GM10266 (cell line): Measurements from ENCODE around the gene UNC5C.

ENCODE experiments used
- DNase-seq: peaks from one replicate; pipeline ENCODE4 v3.0.0; 2012; ENCODE audit errors: extremely low spot score
- CTCF ChIP-seq: IDR thresholded peaks from 2 replicates; pipeline ENCODE4 v1.5.1; 2012; ENCODE audit warnings: mild to moderate bottlenecking, low read depth; ENCODE audit not compliant: control insufficient read depth, insufficient read depth; ENCODE audit errors: missing control alignments

UNC5C gene

GRCh38 chr4:95209927-95210326, 338.8 kb downstream of the UNC5C start:
- TF ChIP-seq CTCF = no peak

GRCh38 chr4:95204873-95205272, 343.9 kb downstream of the UNC5C start:
- DNase-seq = no peak
- no peak for TF ChIP-seq CTCF

More at GRCh38 chr4:95209927-95210326, 338.8 kb downstream of the UNC5C start:
- no peak for DNase-seq

GRCh38 chr4:95204267-95204844, 344.4 kb downstream of the UNC5C start:
- DNase-seq = no peak
- no peak for TF ChIP-seq CTCF

- no peak for TF ChIP-seq CTCF
- DNase-seq = no peak
Observed at GRCh38 chr4:95198961-95199360, 349.8 kb downstream of the UNC5C start.

- DNase-seq = no peak
Observed at GRCh38 chr4:95197353-95197752, 351.4 kb downstream of the UNC5C start.

GRCh38 chr4:95193391-95194224, 355.2 kb downstream of the UNC5C start:
- no peak for TF ChIP-seq CTCF

More at GRCh38 chr4:95197353-95197752, 351.4 kb downstream of the UNC5C start:
- no peak for TF ChIP-seq CTCF

GRCh38 chr4:95191537-95191936, 357.2 kb downstream of the UNC5C start:
- TF ChIP-seq CTCF = no peak

More at GRCh38 chr4:95193391-95194224, 355.2 kb downstream of the UNC5C start:
- DNase-seq = no peak

More at GRCh38 chr4:95191537-95191936, 357.2 kb downstream of the UNC5C start:
- DNase-seq = no peak
